Activated T-helper 1 cell treated with anti-CD3 and anti-CD28 coated beads, Interleukin-2, amount 50 U/mL, for 16 hours (primary cell): Measurements from ENCODE around the gene FAM78A.

Experiments
- DNase-seq, 2 donors: peaks; one replicate each; pipeline ENCODE4 v3.0.0-alpha.2; 2020; ENCODE audit warnings: low read depth in 1 of 2, low spot score in 1 of 2

FAM78A gene

GRCh38 chr9:131239161-131239975 lies 36.9 kb downstream of the FAM78A start:
- DNase-seq, result no peak

DNA sequence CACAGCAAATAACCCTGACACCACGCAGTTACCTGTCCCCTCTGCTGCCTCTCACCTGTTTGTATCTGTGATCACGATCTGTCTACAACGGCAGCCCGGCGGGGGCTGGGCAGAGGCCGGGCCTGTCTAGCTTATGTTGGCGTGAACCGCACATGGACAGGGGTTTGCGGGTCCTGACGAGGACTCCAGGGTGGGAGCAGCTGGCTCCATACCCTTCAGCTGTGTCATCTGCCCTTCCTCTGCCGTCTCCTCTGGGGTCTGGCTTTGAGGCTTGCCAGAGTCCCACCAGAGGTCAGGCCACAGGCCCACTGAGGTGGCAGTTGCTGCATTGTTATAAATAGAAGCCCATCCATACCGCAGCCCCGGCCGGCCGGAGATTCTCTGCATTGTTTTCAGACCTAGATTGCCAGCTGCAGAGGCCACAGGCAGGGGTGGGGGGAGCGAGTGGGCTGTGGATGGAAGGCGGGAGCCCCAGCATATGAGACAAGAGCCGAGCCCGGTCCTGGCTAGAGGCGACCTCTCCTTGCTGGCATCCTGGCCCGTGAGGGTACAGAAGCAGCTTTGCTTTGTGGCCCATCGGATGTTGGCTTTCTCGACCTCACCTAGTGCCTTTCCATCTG lies 37.8 kb downstream of the FAM78A start:
- DNase-seq, result no peak

- DNase-seq, result peak; percentile 67 to 70
Observed at GRCh38 chr9:131237931-131238401, 38.3 kb downstream of the FAM78A start.

DNA sequence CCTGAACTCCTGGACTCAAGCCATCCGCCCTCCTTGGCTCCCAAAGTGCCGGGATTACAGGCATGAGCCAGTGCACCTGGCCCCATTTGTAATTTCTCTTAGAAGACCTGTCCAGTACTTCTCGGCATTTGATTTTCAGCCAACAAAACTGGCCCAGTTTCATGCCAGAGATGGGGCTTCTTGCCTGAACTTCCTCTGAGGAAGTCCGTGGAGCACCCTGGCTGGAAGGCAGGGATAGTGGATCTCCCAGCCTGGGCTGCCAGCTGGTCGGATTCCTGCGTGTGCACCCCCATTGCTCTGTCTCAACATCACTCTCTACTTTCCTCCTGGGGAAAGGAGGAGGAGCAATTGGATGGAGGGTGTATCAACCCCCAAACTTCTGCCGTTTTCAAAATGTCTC lies 39.0 kb downstream of the FAM78A start:
- no peak for DNase-seq

GRCh38 chr9:131236761-131237160 lies 39.5 kb downstream of the FAM78A start:
- no peak for DNase-seq

GRCh38 chr9:131236161-131236560 lies 40.1 kb downstream of the FAM78A start:
- no peak for DNase-seq

- no peak for DNase-seq
Observed at GRCh38 chr9:131235480-131235851, 40.8 kb downstream of the FAM78A start.

GRCh38 chr9:131234799-131235479 lies 41.4 kb downstream of the FAM78A start:
- no peak for DNase-seq

GRCh38 chr9:131233995-131234394 lies 42.3 kb downstream of the FAM78A start:
- DNase-seq, result no peak

DNA sequence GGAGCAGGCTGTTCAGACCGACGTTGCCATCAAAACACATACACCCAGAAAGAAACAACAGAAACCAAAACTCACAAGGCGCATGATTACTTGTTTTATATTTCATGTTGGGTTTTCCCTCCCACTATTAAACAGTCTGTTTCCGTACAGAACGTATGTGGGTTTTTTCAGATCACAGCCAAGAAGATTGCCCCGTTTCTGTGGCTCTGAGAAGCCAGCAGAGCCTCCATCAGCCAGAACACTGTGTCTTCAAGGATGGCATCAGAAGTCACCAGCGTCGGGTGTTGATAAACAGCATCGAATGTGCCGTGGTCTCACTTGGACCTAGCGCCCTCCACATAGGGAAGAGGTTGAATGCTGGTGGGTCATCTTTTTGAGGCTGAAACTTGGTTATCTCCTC lies 42.8 kb downstream of the FAM78A start:
- DNase-seq, result no peak

DNA sequence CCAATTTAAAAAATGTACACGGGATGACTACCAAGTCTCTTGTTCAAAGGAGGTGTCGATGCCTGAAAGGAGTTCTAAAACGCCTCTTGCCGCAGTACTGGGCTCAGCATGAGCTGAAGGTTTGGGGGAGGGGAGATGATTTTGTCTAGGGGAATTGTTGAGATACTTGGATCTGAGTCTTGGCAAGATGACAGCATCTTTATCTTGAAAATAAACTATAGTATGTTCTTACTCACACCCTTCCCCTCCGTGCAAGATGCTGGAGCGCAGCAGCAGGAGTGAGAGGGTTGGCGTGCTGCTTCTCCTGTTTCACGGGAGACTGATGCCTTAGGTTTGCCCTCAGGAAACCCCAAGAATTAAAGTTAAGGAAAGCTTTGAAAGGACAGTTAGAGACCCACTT lies 47.3 kb downstream of the FAM78A start:
- no peak for DNase-seq

GRCh38 chr9:131227959-131228460 lies 48.3 kb downstream of the FAM78A start:
- DNase-seq, result no peak

GRCh38 chr9:131227112-131227958 lies 49.0 kb downstream of the FAM78A start:
- no peak for DNase-seq

GRCh38 chr9:131226226-131226625 lies 50.1 kb downstream of the FAM78A start:
- no peak for DNase-seq

DNA sequence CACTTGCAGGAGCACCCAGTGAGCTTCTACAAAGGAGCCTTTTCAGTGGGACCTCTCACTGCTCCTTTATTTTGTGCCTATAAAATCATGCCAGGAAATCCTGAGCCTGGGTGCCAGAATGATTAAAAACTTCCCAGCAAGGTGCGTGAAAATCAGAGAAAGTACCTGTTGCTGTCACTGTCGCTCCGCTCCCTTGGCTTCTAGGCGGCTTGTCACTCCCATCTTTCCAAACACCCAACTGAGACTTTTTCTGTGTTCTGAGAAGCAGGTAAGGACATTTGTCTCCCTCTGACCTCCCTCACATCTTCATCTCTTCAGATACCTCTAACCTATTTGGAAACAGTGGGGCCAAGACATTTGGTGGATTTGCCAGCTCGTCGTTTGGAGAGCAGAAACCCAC lies 53.9 kb downstream of the FAM78A start:
- no peak for DNase-seq

DNA sequence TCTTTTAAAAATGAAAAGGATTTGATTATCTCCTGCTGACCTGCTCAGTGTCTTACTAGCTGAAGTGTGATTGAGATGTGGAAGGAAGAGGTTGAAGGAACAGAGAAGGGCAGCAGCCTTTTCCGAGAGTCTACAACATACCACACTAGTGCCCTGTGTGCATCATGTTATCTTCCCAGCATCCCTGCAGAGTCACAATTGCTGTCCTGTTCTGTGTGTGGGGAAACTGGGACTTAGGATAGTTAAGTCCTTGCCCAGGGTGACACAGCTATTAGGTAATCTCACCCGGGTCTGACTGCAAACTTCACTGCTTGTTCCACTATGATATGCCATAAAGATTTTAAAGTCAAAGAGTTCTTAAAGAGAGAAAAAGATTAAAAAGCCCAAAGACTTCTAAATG lies 55.8 kb downstream of the FAM78A start:
- DNase-seq, result no peak

- DNase-seq, result no peak
Observed at GRCh38 chr9:131218370-131218769, 57.9 kb downstream of the FAM78A start.

DNA sequence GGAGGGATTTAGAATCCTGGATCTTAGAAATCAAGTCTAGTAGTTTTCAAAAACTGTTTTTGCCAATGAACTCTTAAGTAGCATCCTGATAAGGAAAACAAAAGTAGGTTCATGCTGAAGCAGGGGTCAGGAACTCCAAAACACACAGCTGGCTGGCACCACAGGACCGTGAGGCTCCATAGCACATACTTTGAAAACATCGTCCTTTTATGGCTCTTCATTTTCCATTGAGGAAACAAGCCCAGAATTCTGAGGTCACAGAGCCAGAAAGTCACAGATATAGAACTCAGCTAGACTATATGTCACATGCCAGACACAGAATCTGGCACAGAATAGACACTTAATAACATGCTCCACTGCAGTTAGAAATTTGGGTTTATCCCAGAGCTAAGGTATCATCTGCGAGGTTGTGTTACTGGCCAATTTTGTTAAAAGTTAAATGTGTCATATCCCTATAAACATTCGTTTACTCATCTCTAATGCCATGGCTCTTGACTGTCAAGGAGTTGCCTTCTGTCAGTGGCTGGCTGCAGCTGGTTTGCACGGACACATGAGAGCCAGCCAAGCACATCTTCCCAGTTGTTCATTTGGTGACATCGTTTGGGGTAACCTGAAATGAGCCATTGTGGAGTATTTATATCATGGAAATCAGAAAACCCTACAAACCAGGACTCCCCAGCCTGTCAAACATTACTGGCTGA lies 58.8 kb downstream of the FAM78A start:
- DNase-seq, result no peak

- DNase-seq, result no peak
Observed at GRCh38 chr9:131216806-131217205, 59.5 kb downstream of the FAM78A start.

DNA sequence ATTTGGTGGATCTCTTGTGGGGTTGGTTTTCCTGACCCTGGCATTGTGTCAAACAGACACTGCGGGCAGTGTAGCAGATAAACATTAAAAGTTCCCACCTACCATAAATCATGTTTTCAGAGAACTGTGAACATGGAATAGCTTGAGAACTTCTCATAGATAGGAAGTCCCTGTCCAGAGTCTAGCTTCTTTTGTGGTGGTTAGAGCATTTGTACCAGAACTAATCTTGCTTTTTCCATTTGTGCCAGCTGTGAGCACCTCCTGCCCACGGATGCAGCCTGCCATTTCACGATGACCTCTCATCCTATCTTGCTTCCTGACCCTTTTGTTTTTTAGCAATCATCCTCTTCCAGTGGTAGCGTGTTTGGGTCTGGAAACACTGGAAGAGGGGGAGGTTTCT lies 61.4 kb downstream of the FAM78A start:
- DNase-seq, result no peak
